B cell (primary cell): ENCODE results near the gene RPL39L.

Experiments
- EZH2 ChIP-seq: IDR thresholded peaks from 2 replicates; pipeline ENCODE4 v1.6.1; 2012; ENCODE audit warnings: borderline replicate concordance, low read depth, mild to moderate bottlenecking, moderate library complexity, low read length; ENCODE audit not compliant: insufficient read depth, poor library complexity, severe bottlenecking
- TF ChIP-seq, protein P1 (sequence below): fragments of 200-600 bp; IDR thresholded peaks from one replicate; pipeline ENCODE4 v1.8.0; 2022; ENCODE audit warnings: antibody characterized with exemption, mild to moderate bottlenecking

DNA sequence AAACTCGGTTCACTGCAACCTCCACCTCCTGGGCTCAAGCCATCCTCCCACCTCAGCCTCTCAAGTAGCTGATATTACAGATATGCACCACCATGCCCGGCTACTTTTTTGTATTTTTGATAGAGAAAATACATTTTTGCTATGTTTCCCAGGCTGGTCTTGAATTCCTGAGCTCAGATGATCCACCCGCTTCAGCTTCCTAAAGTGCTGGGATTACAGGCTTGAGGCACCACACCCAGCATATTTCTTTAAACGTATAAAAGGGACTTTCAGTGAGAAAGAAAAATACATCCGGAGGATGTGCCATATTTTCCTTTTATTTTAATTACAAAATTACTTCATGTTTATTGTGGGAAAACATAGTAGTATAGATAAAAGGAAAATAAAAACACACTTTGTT lies 55.2 kb downstream of the RPL39L start:
- TF ChIP-seq, protein P1, sequence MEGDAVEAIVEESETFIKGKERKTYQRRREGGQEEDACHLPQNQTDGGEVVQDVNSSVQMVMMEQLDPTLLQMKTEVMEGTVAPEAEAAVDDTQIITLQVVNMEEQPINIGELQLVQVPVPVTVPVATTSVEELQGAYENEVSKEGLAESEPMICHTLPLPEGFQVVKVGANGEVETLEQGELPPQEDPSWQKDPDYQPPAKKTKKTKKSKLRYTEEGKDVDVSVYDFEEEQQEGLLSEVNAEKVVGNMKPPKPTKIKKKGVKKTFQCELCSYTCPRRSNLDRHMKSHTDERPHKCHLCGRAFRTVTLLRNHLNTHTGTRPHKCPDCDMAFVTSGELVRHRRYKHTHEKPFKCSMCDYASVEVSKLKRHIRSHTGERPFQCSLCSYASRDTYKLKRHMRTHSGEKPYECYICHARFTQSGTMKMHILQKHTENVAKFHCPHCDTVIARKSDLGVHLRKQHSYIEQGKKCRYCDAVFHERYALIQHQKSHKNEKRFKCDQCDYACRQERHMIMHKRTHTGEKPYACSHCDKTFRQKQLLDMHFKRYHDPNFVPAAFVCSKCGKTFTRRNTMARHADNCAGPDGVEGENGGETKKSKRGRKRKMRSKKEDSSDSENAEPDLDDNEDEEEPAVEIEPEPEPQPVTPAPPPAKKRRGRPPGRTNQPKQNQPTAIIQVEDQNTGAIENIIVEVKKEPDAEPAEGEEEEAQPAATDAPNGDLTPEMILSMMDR = no peak
- TF ChIP-seq EZH2 = no peak
